Fibroblast of the conjunctiva (primary cell): ENCODE results near the gene TRIM71.

Experiments
- DNase-seq: peaks from one replicate; pipeline ENCODE4 v3.0.0-alpha.2; 2010; ENCODE audit warnings: low read depth

TRIM71 gene

GRCh38 chr3:32866533-32866932, 48.7 kb downstream of the TRIM71 start:
- no peak for DNase-seq

GRCh38 chr3:32867954-32868353, 50.2 kb downstream of the TRIM71 start:
- no peak for DNase-seq

GRCh38 chr3:32868719-32869512, 51.1 kb downstream of the TRIM71 start:
- DNase-seq: no peak

GRCh38 chr3:32869513-32870047, 51.8 kb downstream of the TRIM71 start:
- no peak for DNase-seq

GRCh38 chr3:32870373-32871095, 52.7 kb downstream of the TRIM71 start:
- no peak for DNase-seq

- no peak for DNase-seq
These were observed 53.5 kb downstream of the TRIM71 start for GRCh38 chr3:32871273-32871672.

- DNase-seq: peak; percentile 16
These were observed 54.9 kb downstream of the TRIM71 start for GRCh38 chr3:32872487-32873382.

- no peak for DNase-seq
These were observed 55.8 kb downstream of the TRIM71 start for GRCh38 chr3:32873531-32874130.

GRCh38 chr3:32876920-32877319, 59.1 kb downstream of the TRIM71 start:
- no peak for DNase-seq

GRCh38 chr3:32877598-32877997, 59.8 kb downstream of the TRIM71 start:
- no peak for DNase-seq

- peak; percentile 6 for DNase-seq
These were observed 62.4 kb downstream of the TRIM71 start for GRCh38 chr3:32880225-32880624.

- no peak for DNase-seq
These were observed 63.8 kb downstream of the TRIM71 start for GRCh38 chr3:32881624-32882023.

- DNase-seq: no peak
These were observed 64.4 kb downstream of the TRIM71 start for GRCh38 chr3:32882189-32882588.

- DNase-seq: no peak
These were observed 64.8 kb downstream of the TRIM71 start for GRCh38 chr3:32882603-32883025.

- DNase-seq: no peak
These were observed 66.0 kb downstream of the TRIM71 start for GRCh38 chr3:32883817-32884216.

- no peak for DNase-seq
These were observed 66.8 kb downstream of the TRIM71 start for GRCh38 chr3:32884591-32884990.

- no peak for DNase-seq
These were observed 67.6 kb downstream of the TRIM71 start for GRCh38 chr3:32885283-32885901.

GRCh38 chr3:32886296-32886695, 68.5 kb downstream of the TRIM71 start:
- no peak for DNase-seq

GRCh38 chr3:32886911-32887310, 69.1 kb downstream of the TRIM71 start:
- DNase-seq: no peak

GRCh38 chr3:32888739-32889138, 70.9 kb downstream of the TRIM71 start:
- DNase-seq: no peak
